GM18870 (cell line): ENCODE data around the gene PPFIBP2.

Experiments used
- ATAC-seq: cut with Tn5 transposase; IDR thresholded peaks from one replicate; pipeline ENCODE4 v1.9.1; 2021; ENCODE audit warnings: moderate library complexity; ENCODE audit not compliant: unreplicated experiment

Gene PPFIBP2

GRCh38 chr11:7513234-7514098 is at the start of gene PPFIBP2:
Gene PPFIBP2, plus strand, starts transcription at chr11:7513999. Its CDS starts 35,477 bp downstream, at chr11:7549476.
- ATAC-seq, result peak; percentile 41

- peak; percentile 84 for ATAC-seq
These were observed 46.1 kb upstream of the PPFIBP2 start for GRCh38 chr11:7467652-7468051.

- no peak for ATAC-seq
These were observed 44.4 kb upstream of the PPFIBP2 start for GRCh38 chr11:7469351-7469865.

GRCh38 chr11:7471071-7471470 is 42.7 kb upstream of the PPFIBP2 start:
- no peak for ATAC-seq

- ATAC-seq, result peak; percentile 87
These were observed 40.1 kb upstream of the PPFIBP2 start for GRCh38 chr11:7473717-7474116.

GRCh38 chr11:7480113-7480512 is 33.7 kb upstream of the PPFIBP2 start:
- no peak for ATAC-seq

GRCh38 chr11:7484131-7484530 is 29.7 kb upstream of the PPFIBP2 start:
- ATAC-seq, result no peak

- ATAC-seq, result no peak
These were observed 29.2 kb upstream of the PPFIBP2 start for GRCh38 chr11:7484645-7485044.

- ATAC-seq, result no peak
These were observed 28.4 kb upstream of the PPFIBP2 start, which contains the start of gene OLFML1 for GRCh38 chr11:7485186-7486097. Gene OLFML1, plus strand, starts transcription at chr11:7485506. Its CDS starts 370 bp downstream, at chr11:7485876.

- no peak for ATAC-seq
These were observed 27.6 kb upstream of the PPFIBP2 start for GRCh38 chr11:7486098-7486780.

GRCh38 chr11:7486781-7487140 is 27.0 kb upstream of the PPFIBP2 start:
- ATAC-seq, result no peak

GRCh38 chr11:7487360-7487759 is 26.4 kb upstream of the PPFIBP2 start:
- no peak for ATAC-seq

- ATAC-seq, result no peak
These were observed 25.1 kb upstream of the PPFIBP2 start for GRCh38 chr11:7488681-7489080.

GRCh38 chr11:7489376-7489775 is 24.4 kb upstream of the PPFIBP2 start:
- ATAC-seq, result no peak

- ATAC-seq, result no peak
These were observed 23.7 kb upstream of the PPFIBP2 start for GRCh38 chr11:7490054-7490453.

GRCh38 chr11:7490535-7490934 is 23.3 kb upstream of the PPFIBP2 start:
- ATAC-seq, result no peak

- ATAC-seq, result no peak
These were observed 21.5 kb upstream of the PPFIBP2 start for GRCh38 chr11:7492253-7492652.

GRCh38 chr11:7493670-7494069 is 20.1 kb upstream of the PPFIBP2 start:
- ATAC-seq, result no peak

- no peak for ATAC-seq
These were observed 19.6 kb upstream of the PPFIBP2 start for GRCh38 chr11:7494086-7494745.

- ATAC-seq, result peak; percentile 93
These were observed 17.8 kb upstream of the PPFIBP2 start for GRCh38 chr11:7495882-7496551.
